K562 (cell line): ENCODE measurements around the gene KLHL6. TPM values are rescaled to one million over a fixed set of nuclear protein-coding genes. Genes with fewer than 3 reads are reported as not detected.

ENCODE experiments used
- ARID3B ChIP-seq: fragments of 250-450 bp; sonication (Bioruptor Pico); IDR thresholded peaks from 2 replicates; pipeline ENCODE4 v1.4.0; 2020; ENCODE audit warnings: borderline replicate concordance
- ESRRA ChIP-seq: fragments of 450-650 bp; IDR thresholded peaks from 2 replicates; pipeline ENCODE4 v1.6.1; 2014; ENCODE audit warnings: low read depth, mild to moderate bottlenecking, moderate library complexity, borderline replicate concordance
- GMEB1 ChIP-seq: fragments of 250-450 bp; sonication (Bioruptor Pico); IDR thresholded peaks from 2 replicates; pipeline ENCODE4 v1.4.0; 2020; ENCODE audit warnings: mild to moderate bottlenecking
- GTF3C2 ChIP-seq: IDR thresholded peaks from 3 replicates; pipeline ENCODE4 v1.6.1; 2011; ENCODE audit warnings: borderline replicate concordance, mild to moderate bottlenecking, moderate library complexity; ENCODE audit not compliant: insufficient read length; ENCODE audit errors: extremely low read depth
- HNRNPK ChIP-seq: fragments of 200-400 bp; formaldehyde crosslinking; IDR thresholded peaks from one replicate; pipeline ENCODE4 v1.6.1; 2018; ENCODE audit warnings: mild to moderate bottlenecking, low read depth, low read length; ENCODE audit not compliant: poor library complexity, severe bottlenecking
- SMAD3 ChIP-seq: fragments of 450-650 bp; formaldehyde crosslinking; conservative IDR thresholded peaks from 2 replicates; pipeline ENCODE4 v1.4.0; 2020; ENCODE audit warnings: mild to moderate bottlenecking
- TRIM28 ChIP-seq: fragments of 450-650 bp; IDR thresholded peaks from 2 replicates; pipeline ENCODE4 v1.6.1; 2017
- polyA plus RNA-seq, 8 experiments: library from polyadenylated mRNA; depleted of rRNA in 4 of 8; stranded (reverse) in 5 of 8; unstranded in 3 of 8; fragments of >200 nt; fragmentation: Nextera tagmentation in 2 of 8; fragmentation: Illumina TruSeq in 1 of 8; extraction: Ambion mirVana in 2 of 8; extraction: Trizol in 1 of 8; gene quantifications; 2 replicates each; pipeline versions ENCODE4 v1.2.1 to v1.2.3, GENCODE V29; 2011 to 2014; ENCODE audit warnings: inconsistent platforms in 1 of 8, missing spikeins in 1 of 8
- total RNA-seq, 7 experiments: library from RNA; depleted of rRNA in 6 of 7; stranded (reverse); fragments of >200 nt in 6 of 7; fragmentation: Illumina TruSeq in 2 of 7; extraction: Trizol in 2 of 7; gene quantifications; 2 replicates each; pipeline versions ENCODE4 v1.2.1 to v1.2.3, GENCODE V29; 2011 to 2021; ENCODE audit warnings: low replicate concordance in 1 of 7

KLHL6 gene
- total and polyA plus RNA-seq, 9 of the 15 experiments (the other 6 are each of a cell fraction or from before 2014, with no cell fraction given): 0.18 to 2.1 (median 1.4) TPM

- no peak for TF ChIP-seq GMEB1 (CRISPR knock-in tag)
- no peak for TF ChIP-seq ESRRA
- no peak for TF ChIP-seq SMAD3 (CRISPR knock-in tag)
- TF ChIP-seq ARID3B (CRISPR knock-in tag): no peak
- no peak for TF ChIP-seq GTF3C2
- TF ChIP-seq HNRNPK: no peak
- no peak for TF ChIP-seq TRIM28
- TF ChIP-seq, all 486 proteins: peak for 0
Measured at GRCh38 chr3:183494341-183494740, 61.2 kb downstream of the KLHL6 start (continued).
